GM19468 (cell line): ENCODE measurements around the gene ASTN1.

ENCODE experiments used
- ATAC-seq: cut with Tn5 transposase; IDR thresholded peaks from one replicate; pipeline ENCODE4 v1.9.1; 2021; ENCODE audit warnings: mild to moderate bottlenecking, moderate library complexity, moderate number of reproducible peaks; ENCODE audit not compliant: unreplicated experiment; ENCODE audit errors: extremely low read depth

Gene ASTN1

GRCh38 chr1:177007437-177008161 lies 156.9 kb downstream of the ASTN1 start:
- no peak for ATAC-seq

- no peak for ATAC-seq
These were observed 161.6 kb downstream of the ASTN1 start for GRCh38 chr1:177002891-177003290.

GRCh38 chr1:177001556-177001955 lies 163.0 kb downstream of the ASTN1 start:
- no peak for ATAC-seq

GRCh38 chr1:176998183-176998795 lies 166.2 kb downstream of the ASTN1 start:
- no peak for ATAC-seq

- ATAC-seq: no peak
These were observed 167.9 kb downstream of the ASTN1 start for GRCh38 chr1:176996456-176997090.

GRCh38 chr1:176994931-176995596 lies 169.4 kb downstream of the ASTN1 start:
- no peak for ATAC-seq

GRCh38 chr1:176993587-176993986 lies 170.9 kb downstream of the ASTN1 start:
- ATAC-seq: no peak

- no peak for ATAC-seq
These were observed 174.8 kb downstream of the ASTN1 start for GRCh38 chr1:176989754-176990153.

GRCh38 chr1:176989023-176989422 lies 175.5 kb downstream of the ASTN1 start:
- no peak for ATAC-seq

- ATAC-seq: no peak
These were observed 177.5 kb downstream of the ASTN1 start for GRCh38 chr1:176987016-176987415.

- no peak for ATAC-seq
These were observed 180.8 kb downstream of the ASTN1 start for GRCh38 chr1:176983731-176984130.

- ATAC-seq: no peak
These were observed 187.7 kb downstream of the ASTN1 start for GRCh38 chr1:176976771-176977170.

GRCh38 chr1:176976225-176976624 lies 188.3 kb downstream of the ASTN1 start:
- no peak for ATAC-seq

GRCh38 chr1:176964687-176965086 lies 199.8 kb downstream of the ASTN1 start:
- no peak for ATAC-seq

- ATAC-seq: no peak
These were observed 201.3 kb downstream of the ASTN1 start for GRCh38 chr1:176963181-176963580.

- ATAC-seq: no peak
These were observed 202.8 kb downstream of the ASTN1 start for GRCh38 chr1:176961678-176962077.

GRCh38 chr1:176959191-176959820 lies 205.2 kb downstream of the ASTN1 start:
- ATAC-seq: no peak

- ATAC-seq: no peak
These were observed 206.9 kb downstream of the ASTN1 start for GRCh38 chr1:176957603-176958002.

GRCh38 chr1:176954242-176954641 lies 210.3 kb downstream of the ASTN1 start:
- peak; percentile 26 for ATAC-seq

- ATAC-seq: no peak
These were observed 213.7 kb downstream of the ASTN1 start for GRCh38 chr1:176950736-176951324.
